Measurements from ENCODE around the gene CAMTA1.

GRCh38 chr1:7638078-7638477 lies 852.8 kb downstream of the CAMTA1 start:
- TF ChIP-seq POLR2A (IDR thresholded peaks at IDR 0.05), result no peak
- no peak for TF ChIP-seq CTCF (IDR thresholded peaks at IDR 0.05)
- no peak for TF ChIP-seq EP300 (IDR thresholded peaks at IDR 0.05)

Measured in upper lobe of left lung (tissue), 4 donors.